Measurements from ENCODE around the gene METTL16. TPM values are rescaled to one million over a fixed set of nuclear protein-coding genes. Genes with fewer than 3 reads are reported as not detected.

METTL16 gene
- total and polyA plus RNA-seq, 2 of the 4 experiments (the other 2 are of a cell fraction) = 11.8 to 15.4 TPM

- ATAC-seq (ENCODE audit: low read depth) (no peak), DNase-seq (no peak)
- Histone ChIP-seq H3K4ac (ENCODE audit: low read depth, low read length) (no peak overlapping the region), H4K5ac (ENCODE audit: low read depth, low read length) (no peak overlapping the region), H2BK15ac (ENCODE audit: low read depth, low read length) (no peak overlapping the region), H3K27me3 (ENCODE audit: control insufficient read depth, insufficient read depth, low read length) (no peaks in the 10 kb centered on the region), H2BK20ac (ENCODE audit: low read depth, low read length) (no peak overlapping the region), H3K36me3 (ENCODE audit: control insufficient read depth, insufficient read depth, low read length) (peaks cover 62% of the 10 kb centered on the region), H2AK5ac (ENCODE audit: low read depth, low read length) (no peak overlapping the region), H3K4me2 (ENCODE audit: low read depth, low read length) (no peak overlapping the region), H3K27ac (ENCODE audit: insufficient read depth, low read length) (no peak overlapping the region), H4K8ac (ENCODE audit: low read depth in 2 of 2, low read length in 2 of 2) (no peak overlapping the region), H3K4me3 (ENCODE audit: insufficient read depth, low read depth, low read length) (no peak overlapping the region), H3K14ac (replicated peaks; ENCODE audit: low read depth, low read length) (no peak overlapping the region), H3K9ac (ENCODE audit: low read depth, low read length) (no peak overlapping the region), H3K4me1 (ENCODE audit: control insufficient read depth, insufficient read depth, low read length) (no peaks in the 10 kb centered on the region), H4K20me1 (ENCODE audit: insufficient read depth, low read length) (no peaks in the 10 kb centered on the region; the same call in 1 of the 2 replicates), H3K79me1 (ENCODE audit: low read depth in 1 of 2, low read length in 2 of 2) (no peaks in the 10 kb centered on the region), H2BK5ac (ENCODE audit: low read depth, low read length, poor library complexity, severe bottlenecking) (no peak overlapping the region), H2AFZ (replicated peaks; ENCODE audit: low read length, poor library complexity) (no peak overlapping the region), H2AK9ac (replicated peaks; ENCODE audit: low read depth, low read length, poor library complexity) (no peak overlapping the region), H2BK120ac (ENCODE audit: low read depth, low read length) (no peak overlapping the region), H4K91ac (ENCODE audit: insufficient read depth, low read depth, low read length) (no peak overlapping the region), H3K9me3 (ENCODE audit: control insufficient read depth, insufficient read depth, low read length) (no peaks in the 10 kb centered on the region), H3K18ac (ENCODE audit: low read depth, low read length) (no peak overlapping the region), H3K23ac (ENCODE audit: low read depth, low read length) (no peak overlapping the region), H3K56ac (ENCODE audit: extremely low read depth, insufficient read depth, low read length) (no peak overlapping the region), H3K9me1 (ENCODE audit: insufficient read depth, low read length) (0 out of 2 replicates have a peak, but pooled peaks cover 3% of the 10 kb centered on the region)
- ChIA-PET CTCF (no interaction called here), POLR2A (ENCODE audit: unreplicated experiment) (no interaction called here)
- in situ Hi-C loops (cut with MboI; ENCODE audit: low sequenced_read_pairs) = loop anchor here (5.0 kb wide), 1 partner anchor 36 kb away; no protein-coding TSS in a partner anchor
- TF ChIP-seq RAD21 (IDR thresholded peaks at IDR 0.05; ENCODE audit: low read length) (no peak), FOS (IDR thresholded peaks at IDR 0.05; ENCODE audit: low read depth, low read length) (no peak), SMC3 (IDR thresholded peaks at IDR 0.05; ENCODE audit: low read depth, low read length) (no peak), MXI1 (IDR thresholded peaks at IDR 0.05; ENCODE audit: borderline replicate concordance, low read depth, low read length) (no peak), ELK1 (IDR thresholded peaks at IDR 0.05; ENCODE audit: borderline replicate concordance, low read depth, low read length) (no peak), POLR2A (IDR thresholded peaks at IDR 0.05; ENCODE audit: low read depth, low read length) (no peak), CEBPB (IDR thresholded peaks at IDR 0.05; ENCODE audit: low read depth, low read length) (no peak), MAFK (IDR thresholded peaks at IDR 0.05; ENCODE audit: low read depth, low read length) (no peak), CHD1 (IDR thresholded peaks at IDR 0.05; ENCODE audit: low read depth, low read length) (no peak)
- 80% methylated on average over 1 of the region's 14 CpGs; no CpG with 5 or more reads in 1 of the 2 experiments for WGBS, 2 experiments (ENCODE audit: extremely low coverage in 2 of 2, insufficient read length in 1 of 2)
- intact Hi-C loops (cut with micrococcal nuclease) = no loop called here
- BruUV-seq (replicated peaks) = no TSS peak
- dilution Hi-C loops (cut with HindIII; ENCODE audit: low sequenced_read_pairs, unreplicated experiment) = no loop called here
Observed at GRCh38 chr17:2376107-2376506, 135.6 kb downstream of the METTL16 start.
